GM21528 (cell line): ENCODE results near the gene BZW2.
A peak's percentile ranks its signal among the peaks of the same experiment; 100 is the strongest.

ENCODE experiments used
- ATAC-seq: cut with Tn5 transposase; IDR thresholded peaks from one replicate; pipeline ENCODE4 v1.9.1; 2021; ENCODE audit warnings: mild to moderate bottlenecking, moderate library complexity; ENCODE audit not compliant: unreplicated experiment, low FRiP score

The BZW2 gene

GRCh38 chr7:16744518-16745250 is 98.7 kb downstream of the BZW2 start:
- ATAC-seq = no peak

- ATAC-seq = no peak
These were observed 99.7 kb downstream of the BZW2 start for GRCh38 chr7:16745645-16746044.

GRCh38 chr7:16747102-16747501 is 101.1 kb downstream of the BZW2 start:
- ATAC-seq = no peak

- ATAC-seq = peak; percentile 87
These were observed 107.3 kb downstream of the BZW2 start, which contains the start of gene TSPAN13 for GRCh38 chr7:16753102-16753931. TSPAN13 (plus strand) TSS chr7:16753755; CDS start chr7:16753968, 213 bp downstream.

GRCh38 chr7:16753932-16754855 is 108.2 kb downstream of the BZW2 start:
- ATAC-seq = no peak

GRCh38 chr7:16754856-16755317 is 108.9 kb downstream of the BZW2 start:
- ATAC-seq = no peak

GRCh38 chr7:16755397-16755796 is 109.4 kb downstream of the BZW2 start:
- ATAC-seq = no peak
